NCI-H510A (cell line): ENCODE results near the gene COASY.
"Not testable (repeated sequence)": the region's sequence is repeated elsewhere in the genome, so short reads cannot be mapped to it uniquely, and the experiment has no call there.

Experiments
- DNase-seq: peaks from one replicate; lab custom pipeline; 2025; lab: John Stamatoyannopoulos, UW

COASY gene

DNA sequence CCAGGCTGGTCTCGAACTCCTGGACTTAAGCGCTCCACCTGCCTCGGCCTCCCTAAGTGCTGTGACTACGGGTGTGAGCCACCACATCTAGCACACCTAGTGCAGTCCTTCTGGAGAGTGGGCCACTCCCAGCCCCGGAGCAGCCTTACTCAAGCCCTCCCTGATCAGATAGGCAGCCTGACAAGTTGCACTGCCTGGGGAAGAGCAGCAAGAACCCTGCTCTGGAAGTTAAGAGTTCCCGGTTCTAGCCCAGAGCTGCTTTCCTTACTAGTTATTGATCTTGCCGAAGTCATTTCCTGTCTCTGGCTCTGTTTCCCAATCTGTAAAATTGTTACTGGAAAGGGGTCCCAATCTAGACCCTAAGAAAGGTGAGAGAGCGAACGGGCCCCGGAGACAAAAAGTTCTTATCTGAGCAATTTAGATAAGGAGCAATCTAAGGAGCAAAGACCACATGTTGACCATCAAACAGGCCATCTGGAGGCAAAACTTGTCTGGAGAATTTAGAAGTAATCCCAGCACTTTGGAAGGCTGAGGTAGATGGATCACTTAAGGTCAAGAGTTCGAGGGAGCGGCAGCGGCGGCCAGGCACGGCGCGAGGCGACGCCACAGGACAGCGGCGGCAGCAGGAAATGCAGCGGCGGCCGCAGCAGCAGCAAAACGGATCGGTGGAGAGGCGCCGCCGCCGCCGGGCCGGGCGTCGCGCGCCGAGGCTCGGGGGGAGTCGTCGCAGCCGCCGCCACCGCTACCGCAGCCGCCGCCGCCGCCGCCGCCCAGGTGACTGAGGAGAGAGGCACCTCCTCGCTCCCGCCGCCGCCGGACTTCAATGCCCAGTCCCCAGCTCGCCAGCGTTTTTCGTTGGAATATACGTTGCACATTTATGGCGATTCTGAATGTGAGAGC lies 30.2 kb upstream of the COASY start:
- peak; percentile 56 for DNase-seq

DNA sequence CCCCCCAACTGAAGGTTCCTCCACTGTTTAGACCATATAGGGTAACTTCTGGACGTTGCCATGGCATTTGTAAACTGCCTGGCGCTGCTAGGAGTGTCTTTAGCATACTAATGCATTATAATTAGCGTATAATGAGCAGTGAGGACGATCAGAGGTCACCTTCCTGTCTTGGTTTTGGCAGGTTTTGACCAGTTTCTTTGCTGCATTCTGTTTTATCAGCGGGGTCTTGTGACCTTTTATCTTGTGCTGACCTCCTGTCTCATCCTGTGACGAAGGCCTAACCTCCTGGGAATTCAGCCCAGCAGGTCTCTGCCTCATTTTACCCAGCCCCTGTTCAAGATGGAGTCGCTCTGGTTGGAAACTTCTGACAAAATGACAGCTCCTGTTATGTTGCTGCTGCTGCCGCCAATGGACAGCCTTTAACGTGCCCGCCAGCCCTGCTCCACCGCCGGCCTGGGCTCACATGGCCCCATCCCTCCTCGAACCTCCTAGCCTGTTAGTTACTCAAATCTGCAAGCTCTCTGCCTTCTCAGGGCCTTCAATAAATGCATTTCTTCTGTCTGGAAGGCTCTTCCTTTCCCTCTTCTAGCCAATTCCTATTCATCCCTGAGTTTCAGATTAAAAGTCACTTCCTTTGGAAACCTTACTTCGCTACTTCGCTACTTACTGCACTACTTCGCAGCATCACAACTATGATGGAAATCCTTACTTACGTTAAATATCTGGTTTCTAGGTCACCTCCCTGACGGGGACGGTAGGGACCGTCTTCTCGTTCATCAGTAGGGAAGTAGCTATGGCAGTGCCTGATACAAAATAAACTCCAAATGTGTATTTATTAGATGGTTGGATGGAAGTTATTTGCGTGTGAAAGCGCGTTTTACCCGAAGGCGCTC lies 26.5 kb upstream of the COASY start:
- DNase-seq = no peak

DNA sequence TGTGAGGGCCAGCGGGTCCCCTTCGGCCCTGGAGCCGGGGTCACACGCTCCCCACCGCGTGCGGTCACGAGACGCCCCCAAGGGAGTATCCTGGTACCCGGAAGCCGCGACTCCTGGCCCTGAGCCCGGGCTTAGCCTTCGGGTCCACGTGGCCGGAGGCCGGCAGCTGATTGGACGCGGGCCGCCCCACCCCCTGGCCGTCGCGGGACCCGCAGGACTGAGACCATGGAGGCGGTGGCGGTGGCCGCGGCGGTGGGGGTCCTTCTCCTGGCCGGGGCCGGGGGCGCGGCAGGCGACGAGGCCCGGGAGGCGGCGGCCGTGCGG lies 25.9 kb upstream of the COASY start, which contains the start of gene NAGLU:
NAGLU (plus strand) TSS at position 194 of the 324 bp plus-strand sequence; CDS start at position 226, 32 bp downstream.
- DNase-seq = peak; percentile 81

DNA sequence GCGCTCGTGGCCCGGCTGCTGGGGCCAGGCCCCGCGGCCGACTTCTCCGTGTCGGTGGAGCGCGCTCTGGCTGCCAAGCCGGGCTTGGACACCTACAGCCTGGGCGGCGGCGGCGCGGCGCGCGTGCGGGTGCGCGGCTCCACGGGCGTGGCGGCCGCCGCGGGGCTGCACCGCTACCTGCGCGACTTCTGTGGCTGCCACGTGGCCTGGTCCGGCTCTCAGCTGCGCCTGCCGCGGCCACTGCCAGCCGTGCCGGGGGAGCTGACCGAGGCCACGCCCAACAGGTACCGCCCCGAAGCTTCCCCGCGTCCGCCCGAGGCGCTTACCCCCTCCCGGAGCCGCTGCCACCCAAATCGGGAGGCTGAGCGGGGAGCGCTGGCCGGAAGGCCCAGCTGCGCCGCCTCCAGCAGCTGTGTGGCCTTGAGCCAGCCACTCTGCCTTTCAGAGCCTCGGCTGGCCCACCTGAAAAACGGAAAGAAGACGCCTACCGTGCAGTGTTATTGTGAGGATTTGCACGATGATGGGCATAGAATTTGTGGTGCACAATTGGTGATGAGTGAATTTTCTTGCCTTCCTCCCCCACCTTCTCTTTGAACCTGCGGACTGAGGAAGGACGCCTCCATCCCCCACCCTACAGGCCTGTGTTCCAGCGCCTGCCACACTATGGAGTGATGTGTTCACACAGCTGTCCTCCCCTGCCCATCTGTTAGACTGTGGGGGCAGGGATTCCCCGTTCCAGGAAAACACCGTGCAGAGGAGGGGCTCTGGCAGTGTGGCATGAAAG lies 25.4 kb upstream of the COASY start:
- DNase-seq = peak; percentile 83

GRCh38 chr17:42537156-42537805 lies 24.7 kb upstream of the COASY start:
- DNase-seq = no peak

DNA sequence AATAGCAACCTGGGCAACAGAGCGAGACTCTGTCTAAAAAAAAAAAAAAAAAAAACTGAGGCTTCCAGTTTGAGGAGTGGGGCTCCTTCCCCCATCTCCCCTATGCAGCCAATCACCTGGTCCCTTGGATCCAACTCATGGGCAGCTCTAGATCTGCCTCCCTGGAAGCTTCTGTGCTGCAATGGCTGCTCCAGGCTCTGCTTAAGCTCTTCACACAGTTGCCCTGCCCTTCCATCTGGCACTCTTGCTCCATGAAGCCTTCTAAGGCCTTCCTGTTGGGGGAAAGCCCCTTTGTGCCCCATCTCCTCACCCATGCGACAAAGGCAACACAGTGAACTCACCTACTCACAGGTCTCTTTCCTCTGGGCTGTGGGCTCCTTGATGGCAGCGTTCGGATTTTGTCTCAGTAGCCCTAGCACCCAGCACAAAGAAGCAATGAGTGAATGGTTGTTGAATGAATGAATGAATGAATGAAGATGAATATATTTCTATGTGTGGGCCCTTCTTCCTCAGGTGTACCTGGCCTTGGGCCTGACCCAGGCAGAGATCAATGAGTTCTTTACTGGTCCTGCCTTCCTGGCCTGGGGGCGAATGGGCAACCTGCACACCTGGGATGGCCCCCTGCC lies 24.0 kb upstream of the COASY start:
- DNase-seq = no peak

- no peak for DNase-seq
Measured at GRCh38 chr17:42538482-42538881, 23.5 kb upstream of the COASY start.

GRCh38 chr17:42540558-42540957 lies 21.4 kb upstream of the COASY start:
- DNase-seq = not testable (repeated sequence)

DNA sequence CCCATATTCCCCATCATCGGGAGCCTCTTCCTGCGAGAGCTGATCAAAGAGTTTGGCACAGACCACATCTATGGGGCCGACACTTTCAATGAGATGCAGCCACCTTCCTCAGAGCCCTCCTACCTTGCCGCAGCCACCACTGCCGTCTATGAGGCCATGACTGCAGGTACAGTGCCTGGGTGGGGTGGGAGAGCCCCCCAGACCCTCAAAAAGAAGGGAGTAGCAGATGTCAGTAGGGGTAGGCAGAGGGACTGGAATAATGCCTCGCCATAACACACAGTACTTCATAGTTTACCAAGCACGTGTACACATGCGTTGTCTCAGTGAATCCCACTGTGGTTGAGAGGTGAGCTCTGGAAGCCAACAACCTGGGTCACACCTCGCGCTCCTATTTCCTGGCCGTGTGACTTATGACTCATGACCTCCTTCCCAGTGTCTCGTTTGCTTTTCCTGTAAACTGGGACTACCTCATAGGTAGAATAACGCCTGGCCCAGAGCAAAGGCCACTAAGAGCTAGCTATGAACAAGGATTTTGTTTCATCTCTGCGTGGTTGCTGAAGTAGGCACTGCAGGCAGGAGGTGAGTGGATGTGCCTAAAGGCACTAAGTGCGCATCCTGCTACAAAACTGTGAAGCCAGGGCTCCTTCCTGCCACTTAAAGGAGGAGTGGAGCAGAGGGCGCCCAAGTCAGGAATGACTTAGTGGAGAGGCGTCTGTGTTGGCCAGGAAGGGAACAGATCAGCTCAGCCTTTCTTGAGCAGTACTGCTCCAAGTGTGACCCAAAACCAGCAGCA lies 20.7 kb upstream of the COASY start:
- no peak for DNase-seq

DNA sequence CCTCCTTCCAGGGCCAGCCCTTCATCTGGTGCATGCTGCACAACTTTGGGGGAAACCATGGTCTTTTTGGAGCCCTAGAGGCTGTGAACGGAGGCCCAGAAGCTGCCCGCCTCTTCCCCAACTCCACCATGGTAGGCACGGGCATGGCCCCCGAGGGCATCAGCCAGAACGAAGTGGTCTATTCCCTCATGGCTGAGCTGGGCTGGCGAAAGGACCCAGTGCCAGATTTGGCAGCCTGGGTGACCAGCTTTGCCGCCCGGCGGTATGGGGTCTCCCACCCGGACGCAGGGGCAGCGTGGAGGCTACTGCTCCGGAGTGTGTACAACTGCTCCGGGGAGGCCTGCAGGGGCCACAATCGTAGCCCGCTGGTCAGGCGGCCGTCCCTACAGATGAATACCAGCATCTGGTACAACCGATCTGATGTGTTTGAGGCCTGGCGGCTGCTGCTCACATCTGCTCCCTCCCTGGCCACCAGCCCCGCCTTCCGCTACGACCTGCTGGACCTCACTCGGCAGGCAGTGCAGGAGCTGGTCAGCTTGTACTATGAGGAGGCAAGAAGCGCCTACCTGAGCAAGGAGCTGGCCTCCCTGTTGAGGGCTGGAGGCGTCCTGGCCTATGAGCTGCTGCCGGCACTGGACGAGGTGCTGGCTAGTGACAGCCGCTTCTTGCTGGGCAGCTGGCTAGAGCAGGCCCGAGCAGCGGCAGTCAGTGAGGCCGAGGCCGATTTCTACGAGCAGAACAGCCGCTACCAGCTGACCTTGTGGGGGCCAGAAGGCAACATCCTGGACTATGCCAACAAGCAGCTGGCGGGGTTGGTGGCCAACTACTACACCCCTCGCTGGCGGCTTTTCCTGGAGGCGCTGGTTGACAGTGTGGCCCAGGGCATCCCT lies 18.5 kb upstream of the COASY start:
- no peak for DNase-seq

- DNase-seq = no peak
Measured at GRCh38 chr17:42544874-42545283, 17.1 kb upstream of the COASY start.

- not testable (repeated sequence) for DNase-seq
Measured at GRCh38 chr17:42545755-42546505, 16.0 kb upstream of the COASY start.

DNA sequence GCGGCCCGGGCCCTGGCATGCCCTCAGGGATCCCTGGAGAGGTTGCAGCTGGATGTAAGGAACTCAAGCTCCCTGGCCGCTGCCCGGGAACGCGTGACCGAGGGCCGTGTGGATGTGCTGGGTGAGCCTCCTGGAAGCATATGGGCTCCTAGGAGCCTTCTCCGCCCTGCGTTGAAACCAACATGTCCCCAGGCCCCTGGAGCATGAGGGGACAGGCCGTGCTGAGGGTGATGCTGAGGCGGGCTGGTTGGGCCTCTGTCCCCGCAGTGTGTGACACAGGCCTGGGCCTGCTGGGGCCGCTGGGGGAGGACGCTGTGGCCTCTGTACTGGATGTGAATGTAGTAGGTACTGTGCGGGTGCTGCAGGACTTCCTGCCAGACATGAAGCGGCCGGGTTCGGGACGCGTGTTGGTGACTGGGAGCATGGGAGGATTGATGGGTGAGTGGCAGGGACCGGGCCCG lies 14.9 kb upstream of the COASY start:
- no peak for DNase-seq

- DNase-seq = no peak
Measured at GRCh38 chr17:42547698-42548069, 14.3 kb upstream of the COASY start.

- peak; percentile 76 for DNase-seq
Measured at GRCh38 chr17:42548070-42548837, 13.7 kb upstream of the COASY start.

DNA sequence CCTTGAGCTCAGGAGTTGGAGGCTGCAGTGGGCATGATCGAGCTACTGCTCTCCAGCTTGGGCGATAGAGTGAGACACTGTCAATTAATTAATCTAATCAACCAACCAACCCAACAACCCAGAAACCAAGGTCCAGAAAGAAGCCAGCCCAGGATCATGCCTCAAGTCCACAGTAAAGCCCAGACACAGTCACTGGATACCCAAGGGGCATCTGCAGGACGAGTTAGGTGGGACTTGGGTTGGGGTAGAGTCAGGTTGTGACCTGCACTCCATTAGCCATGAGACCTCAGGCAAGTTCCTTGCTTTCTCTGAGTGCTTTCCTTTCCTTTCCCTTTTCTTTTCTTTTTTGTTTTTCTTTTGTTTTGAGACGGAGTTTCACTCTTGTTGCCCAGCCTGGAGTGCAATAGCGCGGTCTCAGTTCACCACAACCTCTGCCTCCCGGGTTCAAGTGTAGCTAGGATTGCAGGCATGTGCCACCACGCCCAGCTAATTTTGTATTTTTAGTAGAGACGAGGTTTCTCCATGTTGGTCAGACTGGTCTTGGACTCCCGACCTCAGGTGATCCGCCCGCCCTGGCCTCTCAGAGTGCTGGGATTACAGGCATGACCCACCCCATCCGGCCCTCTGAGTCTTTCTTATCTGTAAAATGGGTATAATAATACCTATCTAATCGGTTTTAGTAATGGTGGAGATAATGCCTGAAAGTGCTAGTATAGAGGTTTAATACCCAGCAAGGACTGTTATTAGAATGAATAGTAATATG lies 12.8 kb upstream of the COASY start:
- no peak for DNase-seq

GRCh38 chr17:42552736-42553135 lies 9.2 kb upstream of the COASY start, which contains the start of gene HSD17B1:
Gene HSD17B1, plus strand, starts transcription at chr17:42552923. Its CDS starts 11 bp downstream, at chr17:42552934.
- not testable (repeated sequence) for DNase-seq
